ENCODE measurements around the gene EID1. TPM values are rescaled to one million over a fixed set of nuclear protein-coding genes. Genes with fewer than 3 reads are reported as not detected.

Gene EID1
- total and polyA plus RNA-seq, 9 of the 15 experiments (the other 6 are each of a cell fraction or from before 2014, with no cell fraction given) = 46.5 to 211 (median 143) TPM

GRCh38 chr15:48877630-48878595, at the start of gene EID1 (continued):
- TF ChIP-seq ZNF280A (IDR thresholded peaks at IDR 0.05; ENCODE audit: low read depth, partially characterized antibody) (no peak), BDP1 (IDR thresholded peaks at IDR 0.05; ENCODE audit: insufficient read depth, insufficient read length) (no peak), MCM2 (IDR thresholded peaks at IDR 0.05; ENCODE audit: low read depth) (no peak), SMAD1 (IDR thresholded peaks at IDR 0.05; ENCODE audit: low read depth, low read length, partially characterized antibody) (peak; percentile 22), BMI1 (IDR thresholded peaks at IDR 0.05; ENCODE audit: low read length) (no peak), ARID3A (IDR thresholded peaks at IDR 0.05; ENCODE audit: borderline replicate concordance, low read depth, low read length) (no peak), MAX (CRISPR knock-in tag; IDR thresholded peaks at IDR 0.05) (no peak; the same call in none of the 2 replicates), NR3C1 (CRISPR knock-in tag; IDR thresholded peaks at IDR 0.05) (no peak), PYGO2 (tag; IDR thresholded peaks at IDR 0.05) (no peak), GATA2 (CRISPR knock-in tag; IDR thresholded peaks at IDR 0.05) (no peak; the same call in 1 of the 2 replicates), ATF6 (CRISPR knock-in tag; IDR thresholded peaks at IDR 0.05) (0 out of 2 replicates have a peak, but pooled peaks have one; percentile 66), BRF2 (IDR thresholded peaks at IDR 0.05; ENCODE audit: borderline replicate concordance, insufficient read depth, insufficient read length) (no peak), RBM39 (optimal IDR thresholded peaks at IDR 0.05; ENCODE audit: low read depth, low read length) (no peak), HOXB6 (CRISPR knock-in tag; IDR thresholded peaks at IDR 0.05; ENCODE audit: borderline replicate concordance) (no peak), YY1 (IDR thresholded peaks at IDR 0.05; ENCODE audit: borderline replicate concordance in 1 of 3, control insufficient read depth in 1 of 3, extremely low read depth in 1 of 3, insufficient read depth in 3 of 3, insufficient read length in 1 of 3, insufficient replicate concordance in 2 of 3, low read depth in 1 of 3, low read length in 2 of 3) (peak; percentile 49 to 96 (median 81)), PHB2 (IDR thresholded peaks at IDR 0.05; ENCODE audit: low read depth) (no peak)
